Inflammatory macrophage treated with lipopolysaccharide for 1 hour (primary cell): ENCODE results near the gene E2F6.

Experiments used
- DNase-seq, 2 donors: peaks; one replicate each; pipeline ENCODE4 v3.0.0-alpha.2; 2020 to 2022

The E2F6 gene

GRCh38 chr2:11465485-11466306 is at the start of gene E2F6:
TSS of gene E2F6 (minus strand) at chr2:11466161. CDS start at chr2:11465879, 282 bp downstream.
- peak; percentile 84 to 96 for DNase-seq

GRCh38 chr2:11515490-11515981 is 49.6 kb upstream of the E2F6 start:
- DNase-seq = no peak

GRCh38 chr2:11514904-11515303 is 48.9 kb upstream of the E2F6 start:
- no peak for DNase-seq

GRCh38 chr2:11514081-11514730 is 48.2 kb upstream of the E2F6 start:
- DNase-seq = no peak

GRCh38 chr2:11513319-11513718 is 47.4 kb upstream of the E2F6 start:
- no peak for DNase-seq

GRCh38 chr2:11512431-11512830 is 46.5 kb upstream of the E2F6 start:
- no peak for DNase-seq

GRCh38 chr2:11509657-11510360 is 43.8 kb upstream of the E2F6 start:
- DNase-seq = no peak

- DNase-seq = no peak
Measured at GRCh38 chr2:11508279-11508678, 42.3 kb upstream of the E2F6 start.

GRCh38 chr2:11507517-11507916 is 41.6 kb upstream of the E2F6 start:
- DNase-seq = no peak

- DNase-seq = no peak
Measured at GRCh38 chr2:11506611-11506969, 40.6 kb upstream of the E2F6 start.

- DNase-seq = no peak
Measured at GRCh38 chr2:11505652-11506610, 40.0 kb upstream of the E2F6 start.

- DNase-seq = no peak
Measured at GRCh38 chr2:11503354-11503927, 37.5 kb upstream of the E2F6 start.

- no peak for DNase-seq
Measured at GRCh38 chr2:11502740-11503292, 36.9 kb upstream of the E2F6 start.

- DNase-seq = no peak
Measured at GRCh38 chr2:11500702-11501303, 34.8 kb upstream of the E2F6 start.

GRCh38 chr2:11499081-11499743 is 33.3 kb upstream of the E2F6 start:
- DNase-seq = no peak

GRCh38 chr2:11498543-11499034 is 32.6 kb upstream of the E2F6 start:
- DNase-seq = no peak

GRCh38 chr2:11495844-11496681 is 30.1 kb upstream of the E2F6 start:
- DNase-seq = no peak

- no peak for DNase-seq
Measured at GRCh38 chr2:11494310-11494709, 28.3 kb upstream of the E2F6 start.

GRCh38 chr2:11493282-11493681 is 27.3 kb upstream of the E2F6 start:
- no peak for DNase-seq

- DNase-seq = no peak
Measured at GRCh38 chr2:11492720-11493119, 26.8 kb upstream of the E2F6 start.
